Body of pancreas (tissue), 4 donors: Measurements from ENCODE around the gene HOXB9. TPM values are rescaled to one million over a fixed set of nuclear protein-coding genes. Genes with fewer than 3 reads are reported as not detected.

Source experiments
- ATAC-seq: fragments of 150-250 bp; one replicate; pipeline ENCODE4 v1.9.1; 2016
- DNase-seq, 4 donors: peaks; one replicate each; pipeline ENCODE4 v3.0.0-alpha.2; 2019
- H3K27ac ChIP-seq, 4 donors: fragments of 200-600 bp; sonication (generic); 1 replicate in 3 of 4; 2 replicates in 1 of 4; pipeline versions ENCODE4 v1.5.1 to v1.6.1; 2016 to 2019; ENCODE audit warnings: mild to moderate bottlenecking in 1 of 4, mixed read lengths in 1 of 4, moderate library complexity in 1 of 4
- H3K27me3 ChIP-seq, 2 donors: fragments of 200-600 bp; sonication (generic); one replicate each; pipeline ENCODE4 v1.6.0; 2016; ENCODE audit warnings: mild to moderate bottlenecking in 1 of 2
- H3K36me3 ChIP-seq, 2 donors: fragments of 200-600 bp; sonication (generic); replicated peaks in 1 of 2; 2 replicates each; pipeline ENCODE4 v1.5.1; 2016; ENCODE audit warnings: low read depth in 2 of 2; ENCODE audit not compliant: insufficient read depth in 1 of 2
- H3K4me1 ChIP-seq: fragments of 200-600 bp; sonication (generic); one replicate; pipeline ENCODE4 v1.6.0; 2016
- H3K4me3 ChIP-seq, 2 donors: fragments of 200-600 bp; sonication (generic); 1 replicate in 1 of 2; 2 replicates in 1 of 2; pipeline ENCODE4 v1.5.1; 2016 to 2019
- H3K9me3 ChIP-seq, 3 donors: fragments of 200-600 bp; sonication (generic); 1 replicate in 2 of 3; 2 replicates in 1 of 3; pipeline ENCODE4 v1.5.1; 2016
- POLR2A ChIP-seq, 3 donors: fragments of 450-650 bp; IDR thresholded peaks; one replicate each; pipeline ENCODE4 v1.6.1; 2016; ENCODE audit warnings: antibody characterized with exemption in 3 of 3, mild to moderate bottlenecking in 2 of 3
- WGBS, 2 donors: methylation state at CpG; one replicate each; pipeline ENCODE4 v1.1.5; 2017; 5-methylcytosine and 5-hydroxymethylcytosine counted together
- intact Hi-C: fragments of 100-400 bp; cut with DNase I; formaldehyde crosslinking; loops from one replicate; pipeline ENCODE4 v1.15.1; 2023
- total RNA-seq, 2 donors: library from RNA; depleted of rRNA; stranded (reverse); fragments of >200 nt; gene quantifications; one replicate each; pipeline ENCODE4 v1.1.0, GENCODE V29; 2016
- TF ChIP-seq, protein P1 (sequence below), 7 experiments: fragments of 450-650 bp in 4 of 7; fragments of 200-600 bp in 3 of 7; sonication (generic) in 3 of 7; IDR thresholded peaks; one replicate each; pipeline ENCODE4 v1.5.1; 2016 to 2019; ENCODE audit warnings: antibody characterized with exemption in 7 of 7

The HOXB9 gene
- not detected for total RNA-seq

DNA sequence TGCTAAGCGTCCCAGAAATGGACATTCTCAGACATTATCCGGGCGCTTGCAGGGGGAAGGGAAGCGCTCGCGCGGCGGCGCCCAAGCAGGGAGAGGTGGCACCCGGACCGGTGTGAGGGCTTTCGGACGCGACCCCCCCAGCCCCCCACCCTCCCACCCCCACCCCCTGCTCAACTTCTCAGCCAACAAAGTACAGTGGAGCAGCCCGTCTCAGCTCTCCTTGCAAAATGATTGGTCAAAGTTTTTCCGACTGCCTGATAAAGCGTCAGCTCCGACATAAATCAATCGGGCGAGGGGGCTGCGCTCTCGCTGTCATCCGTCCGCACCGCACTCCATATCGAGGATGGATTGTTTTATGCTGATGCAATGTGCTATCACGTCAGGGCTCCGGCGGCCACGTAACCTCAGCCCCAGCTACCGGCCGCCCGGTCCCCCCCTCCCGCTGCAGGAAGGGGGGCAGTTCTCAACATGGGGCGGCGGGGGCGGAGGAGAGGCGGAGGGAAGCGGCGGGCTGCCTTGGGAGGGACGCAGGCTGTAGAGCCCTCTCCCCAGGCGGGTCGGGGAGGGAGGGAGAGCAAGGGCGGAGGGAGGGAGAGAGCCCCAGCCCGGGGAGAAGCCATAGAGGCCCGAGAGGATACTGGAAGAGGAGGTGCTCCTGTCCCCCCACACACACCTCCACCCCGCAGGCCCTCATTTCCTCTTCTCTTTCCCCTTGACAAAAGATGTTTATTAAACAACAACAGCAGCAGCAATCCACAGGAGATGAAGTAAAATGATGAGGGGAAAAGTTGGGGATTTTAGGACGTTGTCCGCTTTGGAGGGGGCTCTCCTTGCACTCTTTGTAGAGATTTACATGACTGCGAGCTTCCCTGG is at the start of gene HOXB9:
HOXB9 (minus strand) TSS at position 114 of the 873 bp plus-strand sequence; CDS start at position 25, 89 bp downstream.
- Histone ChIP-seq H3K27ac (no peak within 1 kb of the TSS), H3K4me1 (peaks cover 19% of the 10 kb centered on the region), H3K27me3 (peaks cover 0 to 71% of the 10 kb centered on the region in 2 donors), H3K36me3 (no peaks in the 10 kb centered on the region), H3K4me3 (no peak within 1 kb of the TSS), H3K9me3 (no peaks in the 10 kb centered on the region)
- TF ChIP-seq, protein P1, sequence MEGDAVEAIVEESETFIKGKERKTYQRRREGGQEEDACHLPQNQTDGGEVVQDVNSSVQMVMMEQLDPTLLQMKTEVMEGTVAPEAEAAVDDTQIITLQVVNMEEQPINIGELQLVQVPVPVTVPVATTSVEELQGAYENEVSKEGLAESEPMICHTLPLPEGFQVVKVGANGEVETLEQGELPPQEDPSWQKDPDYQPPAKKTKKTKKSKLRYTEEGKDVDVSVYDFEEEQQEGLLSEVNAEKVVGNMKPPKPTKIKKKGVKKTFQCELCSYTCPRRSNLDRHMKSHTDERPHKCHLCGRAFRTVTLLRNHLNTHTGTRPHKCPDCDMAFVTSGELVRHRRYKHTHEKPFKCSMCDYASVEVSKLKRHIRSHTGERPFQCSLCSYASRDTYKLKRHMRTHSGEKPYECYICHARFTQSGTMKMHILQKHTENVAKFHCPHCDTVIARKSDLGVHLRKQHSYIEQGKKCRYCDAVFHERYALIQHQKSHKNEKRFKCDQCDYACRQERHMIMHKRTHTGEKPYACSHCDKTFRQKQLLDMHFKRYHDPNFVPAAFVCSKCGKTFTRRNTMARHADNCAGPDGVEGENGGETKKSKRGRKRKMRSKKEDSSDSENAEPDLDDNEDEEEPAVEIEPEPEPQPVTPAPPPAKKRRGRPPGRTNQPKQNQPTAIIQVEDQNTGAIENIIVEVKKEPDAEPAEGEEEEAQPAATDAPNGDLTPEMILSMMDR (IDR thresholded peaks at IDR 0.05): no peak
- TF ChIP-seq POLR2A (IDR thresholded peaks at IDR 0.05): no peak
- DNase-seq (no peak), ATAC-seq (no peak)
- 3 to 4% methylated on average over 23 to 49 of the region's 50 CpGs for WGBS, 2 donors
- intact Hi-C loops: loop anchor here (10.0 kb wide), 1 partner anchor 472 kb away; no protein-coding TSS in a partner anchor

DNA sequence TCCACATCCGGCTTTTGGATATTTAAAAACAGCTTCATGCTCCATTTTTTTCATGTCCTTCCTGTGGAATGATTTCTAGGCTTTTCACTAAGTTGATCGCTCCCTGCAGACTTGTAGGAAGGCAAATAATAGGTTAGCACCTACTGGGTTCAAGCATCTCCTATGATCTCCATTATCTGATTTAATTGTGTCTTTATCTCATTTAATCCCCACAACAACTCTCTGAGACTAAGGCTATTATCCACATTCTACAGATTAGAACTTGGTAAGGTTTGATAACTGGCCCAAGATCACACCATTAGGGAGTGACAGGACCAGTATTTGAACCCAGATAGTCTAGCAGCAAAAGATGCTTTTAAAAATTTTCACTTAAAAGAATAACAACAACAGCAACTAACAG is 46.2 kb upstream of the HOXB9 start:
- H3K4me1 ChIP-seq: no peaks in the 10 kb centered on the region
- WGBS, 2 donors: 46 to 55% methylated on average over 2 of the region's 2 CpGs
- H3K4me3 ChIP-seq: no peak overlapping the region
- TF ChIP-seq, protein P1 (IDR thresholded peaks at IDR 0.05): no peak
- TF ChIP-seq POLR2A (IDR thresholded peaks at IDR 0.05): no peak
- DNase-seq (no peak), ATAC-seq (no peak)
- no peak overlapping the region for H3K27ac ChIP-seq
- no peaks in the 10 kb centered on the region for H3K36me3 ChIP-seq
- intact Hi-C loops: loop anchor here (10.0 kb wide), 2 partner anchors 112 to 362 kb away; no protein-coding TSS in a partner anchor
- no peaks in the 10 kb centered on the region for H3K27me3 ChIP-seq
- no peaks in the 10 kb centered on the region for H3K9me3 ChIP-seq

DNA sequence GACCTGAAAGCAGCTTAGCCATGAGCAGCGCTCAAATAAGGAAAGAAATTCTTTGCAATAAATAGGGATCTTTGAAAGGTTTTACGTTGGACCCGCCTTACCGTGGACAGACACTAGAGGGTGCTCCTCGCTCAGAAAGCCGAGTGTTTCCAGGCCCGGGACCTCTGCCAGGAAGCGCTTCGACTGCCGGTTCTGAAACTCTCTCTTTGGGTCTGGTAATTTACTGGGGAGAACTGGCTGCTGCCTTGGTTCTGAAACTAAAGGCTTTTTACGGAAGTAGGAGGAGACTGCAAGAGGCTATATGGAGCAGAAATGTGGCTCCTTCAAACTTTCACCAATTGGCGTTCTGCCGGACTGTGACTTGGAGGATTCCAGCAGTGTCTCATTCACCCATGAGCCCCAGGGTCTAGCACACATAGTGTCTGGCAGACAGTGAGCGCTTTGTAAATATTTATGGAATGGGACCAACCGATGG is 45.6 kb upstream of the HOXB9 start:
- Histone ChIP-seq H3K9me3 (no peaks in the 10 kb centered on the region), H3K4me1 (no peaks in the 10 kb centered on the region), H3K36me3 (no peaks in the 10 kb centered on the region), H3K27me3 (no peaks in the 10 kb centered on the region), H3K27ac (no peak overlapping the region), H3K4me3 (no peak overlapping the region)
- ATAC-seq (peak; percentile 93), DNase-seq (peak; percentile 85 to 91 (median 86))
- 2 to 4% methylated on average over 4 to 15 of the region's 15 CpGs for WGBS, 2 donors
- TF ChIP-seq, protein P1 (IDR thresholded peaks at IDR 0.05): peak; percentile 72 to 92 (median 84)
- no peak for TF ChIP-seq POLR2A (IDR thresholded peaks at IDR 0.05)
- intact Hi-C loops: loop anchor here (10.0 kb wide), 2 partner anchors 113 to 363 kb away; no protein-coding TSS in a partner anchor

DNA sequence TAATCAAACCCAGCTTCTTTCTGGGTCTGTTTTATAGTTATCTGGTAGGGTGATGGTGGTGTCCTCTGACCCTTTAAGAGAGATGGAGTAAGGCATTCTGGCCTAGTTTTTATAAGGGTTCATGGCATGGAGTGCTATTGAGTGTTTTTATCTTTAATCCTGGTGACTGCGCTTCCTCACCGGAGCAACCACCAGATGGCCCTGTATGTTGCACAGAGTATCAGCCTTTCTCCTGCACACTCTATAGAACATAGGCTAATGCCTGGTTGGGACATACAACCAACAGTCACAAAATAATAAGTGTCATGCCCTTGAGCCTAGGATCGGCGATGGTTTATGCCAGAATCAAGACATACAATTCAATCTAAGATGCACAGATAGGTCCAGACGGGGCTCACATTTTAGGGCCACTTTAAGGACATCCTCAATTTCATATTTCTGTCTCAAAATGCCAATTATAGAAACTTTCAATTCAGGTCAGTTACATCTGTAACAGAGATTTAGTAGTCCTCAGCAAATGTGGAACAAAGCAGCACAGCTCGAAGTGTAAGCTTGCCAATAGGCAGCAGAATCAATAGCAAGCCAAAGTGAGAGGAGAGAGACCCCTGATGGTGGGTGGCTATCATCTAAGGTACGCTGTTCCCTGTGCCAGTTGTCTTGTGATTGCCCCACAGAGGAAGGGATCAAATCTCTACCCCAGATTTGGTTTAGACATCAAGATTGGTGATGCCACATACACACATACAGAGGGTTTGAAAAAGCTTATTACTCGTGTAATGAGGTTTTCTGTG is 37.2 kb upstream of the HOXB9 start:
- ATAC-seq (no peak), DNase-seq (no peak)
- Histone ChIP-seq H3K27ac (no peak overlapping the region), H3K4me1 (no peaks in the 10 kb centered on the region), H3K4me3 (no peak overlapping the region), H3K27me3 (peaks cover 0 to 5% of the 10 kb centered on the region in 2 donors), H3K36me3 (no peaks in the 10 kb centered on the region), H3K9me3 (no peaks in the 10 kb centered on the region)
- no peak for TF ChIP-seq POLR2A (IDR thresholded peaks at IDR 0.05)
- TF ChIP-seq, protein P1 (IDR thresholded peaks at IDR 0.05): no peak
- intact Hi-C loops: no loop called here
- WGBS, 2 donors: 72 to 78% methylated on average over 8 of the region's 8 CpGs
